Measurements from ENCODE around the gene GATA2.

The GATA2 gene

GRCh38 chr3:128455786-128456748 lies 36.9 kb downstream of the GATA2 start:
- TF ChIP-seq MYC (IDR thresholded peaks at IDR 0.05; ENCODE audit: low read depth, low read length) (no peak), POLR2A (IDR thresholded peaks at IDR 0.05; ENCODE audit: extremely low read depth, insufficient read length) (no peak), MAX (IDR thresholded peaks at IDR 0.05; ENCODE audit: low read depth, low read length) (no peak)
- TF ChIP-seq, protein P1, sequence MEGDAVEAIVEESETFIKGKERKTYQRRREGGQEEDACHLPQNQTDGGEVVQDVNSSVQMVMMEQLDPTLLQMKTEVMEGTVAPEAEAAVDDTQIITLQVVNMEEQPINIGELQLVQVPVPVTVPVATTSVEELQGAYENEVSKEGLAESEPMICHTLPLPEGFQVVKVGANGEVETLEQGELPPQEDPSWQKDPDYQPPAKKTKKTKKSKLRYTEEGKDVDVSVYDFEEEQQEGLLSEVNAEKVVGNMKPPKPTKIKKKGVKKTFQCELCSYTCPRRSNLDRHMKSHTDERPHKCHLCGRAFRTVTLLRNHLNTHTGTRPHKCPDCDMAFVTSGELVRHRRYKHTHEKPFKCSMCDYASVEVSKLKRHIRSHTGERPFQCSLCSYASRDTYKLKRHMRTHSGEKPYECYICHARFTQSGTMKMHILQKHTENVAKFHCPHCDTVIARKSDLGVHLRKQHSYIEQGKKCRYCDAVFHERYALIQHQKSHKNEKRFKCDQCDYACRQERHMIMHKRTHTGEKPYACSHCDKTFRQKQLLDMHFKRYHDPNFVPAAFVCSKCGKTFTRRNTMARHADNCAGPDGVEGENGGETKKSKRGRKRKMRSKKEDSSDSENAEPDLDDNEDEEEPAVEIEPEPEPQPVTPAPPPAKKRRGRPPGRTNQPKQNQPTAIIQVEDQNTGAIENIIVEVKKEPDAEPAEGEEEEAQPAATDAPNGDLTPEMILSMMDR (IDR thresholded peaks at IDR 0.05; ENCODE audit: low read depth, low read length) = no peak
- no peak for DNase-seq (ENCODE audit: low read depth)
- no peak overlapping the region for H3K4me3 ChIP-seq (ENCODE audit: low read depth, low read length)

DNA sequence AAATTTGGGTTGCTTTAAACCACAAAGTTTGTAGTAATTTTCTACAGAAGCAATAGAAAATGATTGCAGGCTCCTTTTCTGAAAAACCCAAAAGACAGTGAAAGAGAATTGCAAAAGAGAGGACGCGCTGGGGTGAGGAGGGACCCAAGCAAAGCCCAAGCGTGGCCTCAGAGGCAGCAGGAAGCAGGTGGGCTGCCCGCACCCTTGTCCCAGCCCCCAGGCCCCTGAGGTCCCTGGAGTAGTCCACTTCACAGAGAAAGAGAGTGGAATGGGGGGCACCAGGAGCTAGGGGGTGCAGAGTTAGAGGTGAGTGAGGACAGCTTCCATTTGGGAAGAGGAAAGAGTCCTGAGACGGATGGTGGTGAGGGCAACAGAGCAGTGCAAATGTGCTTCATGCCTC lies 37.9 kb downstream of the GATA2 start:
- DNase-seq (ENCODE audit: low read depth) = no peak
- H3K4me3 ChIP-seq (ENCODE audit: low read depth, low read length) = no peak overlapping the region
- TF ChIP-seq POLR2A (IDR thresholded peaks at IDR 0.05; ENCODE audit: extremely low read depth, insufficient read length) = no peak
- TF ChIP-seq, protein P1 (IDR thresholded peaks at IDR 0.05; ENCODE audit: low read depth, low read length) = no peak
- no peak for TF ChIP-seq MYC (IDR thresholded peaks at IDR 0.05; ENCODE audit: low read depth, low read length)
- no peak for TF ChIP-seq MAX (IDR thresholded peaks at IDR 0.05; ENCODE audit: low read depth, low read length)

DNA sequence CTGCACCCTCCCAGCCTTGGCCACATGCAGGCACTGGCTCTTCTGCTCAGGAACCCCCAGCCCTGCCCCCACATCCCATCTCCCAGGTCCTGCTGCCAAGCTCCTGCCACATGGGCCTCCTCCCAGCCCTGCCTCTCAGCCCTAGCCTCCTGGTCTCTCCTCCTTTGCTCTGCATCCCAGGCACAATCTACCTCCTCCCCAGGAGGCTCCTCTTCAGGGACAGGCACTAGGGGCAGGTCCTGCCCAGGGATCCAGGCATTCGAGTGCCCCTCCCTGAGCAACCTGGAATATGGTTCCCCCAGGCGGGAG lies 38.7 kb downstream of the GATA2 start:
- DNase-seq (ENCODE audit: low read depth) = no peak
- H3K4me3 ChIP-seq (ENCODE audit: low read depth, low read length) = no peak overlapping the region
- no peak for TF ChIP-seq POLR2A (IDR thresholded peaks at IDR 0.05; ENCODE audit: extremely low read depth, insufficient read length)
- no peak for TF ChIP-seq MAX (IDR thresholded peaks at IDR 0.05; ENCODE audit: low read depth, low read length)

DNA sequence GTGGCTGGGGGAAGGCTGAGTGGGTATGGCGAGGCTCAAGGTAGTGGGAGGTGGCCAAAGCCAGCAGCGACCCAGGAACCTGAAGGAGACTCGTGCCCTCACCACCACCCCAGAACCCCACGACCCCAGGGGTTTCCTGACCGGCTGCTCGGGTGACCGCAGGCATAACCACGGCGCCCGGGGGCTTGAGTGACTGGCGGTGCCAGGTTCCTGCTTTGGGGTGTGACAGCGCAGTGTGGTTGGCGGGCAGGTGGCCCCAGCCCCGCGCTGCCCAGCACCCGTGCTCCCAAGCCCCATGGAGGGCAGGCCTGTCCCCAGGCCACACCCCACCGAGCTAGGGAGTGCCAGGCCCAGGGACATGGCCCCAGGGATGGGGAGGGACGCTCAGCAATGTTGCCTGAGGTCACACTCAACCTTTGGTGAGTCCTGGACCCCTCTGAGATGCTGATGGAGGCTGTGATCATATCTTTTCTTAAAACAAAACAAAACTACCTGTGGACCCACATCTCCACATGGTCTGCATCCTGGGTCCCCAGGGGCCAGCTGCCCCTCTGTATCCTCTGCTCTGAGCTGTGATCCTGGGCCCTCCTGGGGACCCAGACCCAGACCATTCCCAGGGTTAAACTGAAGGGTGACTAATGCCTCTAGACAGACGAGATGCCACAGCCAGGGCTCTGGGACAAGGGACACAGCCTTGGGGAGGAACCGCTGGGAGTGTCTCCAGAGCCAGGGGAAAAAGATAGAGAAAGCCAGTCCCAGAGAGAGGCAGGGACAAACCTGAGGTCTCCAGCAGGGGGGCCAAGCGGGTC lies 39.3 kb downstream of the GATA2 start:
- TF ChIP-seq, protein P1 (IDR thresholded peaks at IDR 0.05; ENCODE audit: low read depth, low read length) = no peak
- TF ChIP-seq POLR2A (IDR thresholded peaks at IDR 0.05; ENCODE audit: extremely low read depth, insufficient read length) = no peak
- no peak for TF ChIP-seq MYC (IDR thresholded peaks at IDR 0.05; ENCODE audit: low read depth, low read length)
- no peak for TF ChIP-seq MAX (IDR thresholded peaks at IDR 0.05; ENCODE audit: low read depth, low read length)
- H3K4me3 ChIP-seq (ENCODE audit: low read depth, low read length) = no peak overlapping the region
- peak; percentile 48 for DNase-seq (ENCODE audit: low read depth)

GRCh38 chr3:128452678-128453275 lies 40.2 kb downstream of the GATA2 start:
- H3K4me3 ChIP-seq (ENCODE audit: low read depth, low read length) = no peak overlapping the region
- DNase-seq (ENCODE audit: low read depth) = no peak
- TF ChIP-seq MYC (IDR thresholded peaks at IDR 0.05; ENCODE audit: low read depth, low read length) = no peak
- TF ChIP-seq, protein P1 (IDR thresholded peaks at IDR 0.05; ENCODE audit: low read depth, low read length) = no peak
- TF ChIP-seq MAX (IDR thresholded peaks at IDR 0.05; ENCODE audit: low read depth, low read length) = no peak
- no peak for TF ChIP-seq POLR2A (IDR thresholded peaks at IDR 0.05; ENCODE audit: extremely low read depth, insufficient read length)

Measured in NB4 (cell line).